ENCODE measurements around the gene MORN5.

DNA sequence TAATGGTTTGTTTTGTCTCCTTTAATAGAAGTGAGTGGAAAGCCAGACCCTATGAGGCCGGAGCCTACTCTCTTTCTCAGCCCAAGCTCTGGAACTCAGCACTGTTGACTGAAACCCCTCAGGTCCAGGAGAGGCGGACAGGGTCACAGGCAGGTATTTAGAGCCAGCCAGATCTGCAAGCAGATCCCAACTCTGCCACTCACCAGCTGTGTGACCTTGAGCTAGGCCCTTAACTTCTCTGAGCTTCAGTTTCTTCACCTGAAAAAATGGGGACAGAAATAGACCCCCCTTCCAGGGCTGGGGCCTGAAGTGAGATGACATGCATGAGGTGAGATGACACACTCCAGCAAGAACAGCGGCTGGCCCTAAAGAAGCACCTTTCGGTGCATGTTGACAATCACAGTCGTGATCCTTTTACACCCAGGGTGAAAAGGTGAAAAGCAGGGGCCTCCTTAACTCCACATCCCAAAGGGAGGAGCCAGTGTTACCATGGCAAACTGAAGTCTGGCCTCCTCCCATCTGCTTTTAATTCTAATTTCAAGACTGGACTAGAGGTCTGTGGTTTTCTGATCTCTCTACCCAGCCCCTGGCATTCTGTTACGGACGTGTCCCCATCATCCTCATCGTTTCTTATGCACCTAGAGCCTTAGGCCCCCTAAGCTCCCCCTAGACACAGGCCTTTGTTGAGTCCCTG, 27.2 kb downstream of the MORN5 start:
- TF ChIP-seq JUND (IDR thresholded peaks at IDR 0.05; ENCODE audit: borderline replicate concordance, low read depth, low read length) (no peak), JUND (tag; IDR thresholded peaks at IDR 0.05; ENCODE audit: borderline replicate concordance, low read depth, low read length) (no peak), KDM1A (IDR thresholded peaks at IDR 0.05) (no peak), ZNF354B (CRISPR knock-in tag; IDR thresholded peaks at IDR 0.05) (no peak), ZBTB9 (CRISPR knock-in tag; IDR thresholded peaks at IDR 0.05) (no peak), EHMT2 (IDR thresholded peaks at IDR 0.05) (no peak), CTCF (IDR thresholded peaks at IDR 0.05 in 2 of 3, conservative IDR thresholded peaks at IDR 0.05 in 1 of 3; ENCODE audit: insufficient read depth in 2 of 3, low read depth in 1 of 3, low read length in 3 of 3) (no peak), ELF2 (CRISPR knock-in tag; IDR thresholded peaks at IDR 0.05) (no peak), CEBPG (CRISPR knock-in tag; IDR thresholded peaks at IDR 0.05) (no peak), CEBPG (tag; conservative IDR thresholded peaks at IDR 0.05 in 1 of 2, IDR thresholded peaks at IDR 0.05 in 1 of 2) (no peak), RNF2 (IDR thresholded peaks at IDR 0.05) (no peak), JUN (IDR thresholded peaks at IDR 0.05; ENCODE audit: borderline replicate concordance, low read depth, low read length) (no peak), JUN (CRISPR knock-in tag; IDR thresholded peaks at IDR 0.05; ENCODE audit: borderline replicate concordance) (no peak), POLR3G (IDR thresholded peaks at IDR 0.05; ENCODE audit: extremely low read depth, insufficient read length, insufficient replicate concordance) (no peak), ETV6 (IDR thresholded peaks at IDR 0.05; ENCODE audit: borderline replicate concordance in 1 of 2, low read depth in 2 of 2, low read length in 1 of 2) (no peak), ETV6 (CRISPR knock-in tag; IDR thresholded peaks at IDR 0.05; ENCODE audit: borderline replicate concordance) (no peak)
- TF ChIP-seq, protein P1, sequence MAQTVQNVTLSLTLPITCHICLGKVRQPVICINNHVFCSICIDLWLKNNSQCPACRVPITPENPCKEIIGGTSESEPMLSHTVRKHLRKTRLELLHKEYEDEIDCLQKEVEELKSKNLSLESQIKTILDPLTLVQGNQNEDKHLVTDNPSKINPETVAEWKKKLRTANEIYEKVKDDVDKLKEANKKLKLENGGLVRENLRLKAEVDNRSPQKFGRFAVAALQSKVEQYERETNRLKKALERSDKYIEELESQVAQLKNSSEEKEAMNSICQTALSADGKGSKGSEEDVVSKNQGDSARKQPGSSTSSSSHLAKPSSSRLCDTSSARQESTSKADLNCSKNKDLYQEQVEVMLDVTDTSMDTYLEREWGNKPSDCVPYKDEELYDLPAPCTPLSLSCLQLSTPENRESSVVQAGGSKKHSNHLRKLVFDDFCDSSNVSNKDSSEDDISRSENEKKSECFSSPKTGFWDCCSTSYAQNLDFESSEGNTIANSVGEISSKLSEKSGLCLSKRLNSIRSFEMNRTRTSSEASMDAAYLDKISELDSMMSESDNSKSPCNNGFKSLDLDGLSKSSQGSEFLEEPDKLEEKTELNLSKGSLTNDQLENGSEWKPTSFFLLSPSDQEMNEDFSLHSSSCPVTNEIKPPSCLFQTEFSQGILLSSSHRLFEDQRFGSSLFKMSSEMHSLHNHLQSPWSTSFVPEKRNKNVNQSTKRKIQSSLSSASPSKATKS (CRISPR knock-in tag; IDR thresholded peaks at IDR 0.05), result no peak
- TF ChIP-seq, protein P2, sequence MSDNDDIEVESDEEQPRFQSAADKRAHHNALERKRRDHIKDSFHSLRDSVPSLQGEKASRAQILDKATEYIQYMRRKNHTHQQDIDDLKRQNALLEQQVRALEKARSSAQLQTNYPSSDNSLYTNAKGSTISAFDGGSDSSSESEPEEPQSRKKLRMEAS (CRISPR knock-in tag; IDR thresholded peaks at IDR 0.05), result no peak

Data from K562 (cell line).